B cell (primary cell): ENCODE measurements around the gene ANAPC13. TPM values are rescaled to one million over a fixed set of nuclear protein-coding genes. Genes with fewer than 3 reads are reported as not detected.

Experiments
- ATAC-seq: fragments of 200-7000 bp; cut with Tn5 transposase; one replicate; pipeline ENCODE4 v1.10.0; 2021; ENCODE audit warnings: low read depth, mild to moderate bottlenecking, moderate number of reproducible peaks, moderate library complexity
- CTCF ChIA-PET: fragments of 350-600 bp; sonication (Branson Sonifier 250); formaldehyde crosslinking; loops from one replicate; lab custom pipeline; 2021; ENCODE audit warnings: antibody characterized with exemption, inconsistent platforms; lab: Charles Lee
- POLR2A ChIA-PET: fragments of 350-600 bp; sonication (Branson Sonifier 250); formaldehyde crosslinking; loops from one replicate; lab custom pipeline; 2021; ENCODE audit warnings: antibody characterized with exemption; lab: Charles Lee
- DNase-seq: peaks from one replicate; pipeline ENCODE4 v3.0.0; 2013
- H2AFZ ChIP-seq: 2 replicates; pipeline ENCODE4 v1.6.1; 2012; ENCODE audit warnings: mild to moderate bottlenecking, low read depth, low read length; ENCODE audit not compliant: insufficient read depth, poor library complexity, severe bottlenecking
- H3K27ac ChIP-seq, 2 donors: 1 replicate in 1 of 2; 2 replicates in 1 of 2; pipeline ENCODE4 v1.5.1; 2012 to 2013; ENCODE audit warnings: low read length in 2 of 2, mild to moderate bottlenecking in 2 of 2, moderate library complexity in 1 of 2
- H3K27me3 ChIP-seq, 4 experiments: fragments of 200-600 bp in 1 of 4; sonication (generic) in 1 of 4; replicated peaks in 1 of 4; 1 replicate in 2 of 4; 2 replicates in 2 of 4; pipeline versions ENCODE4 v1.6.1 to v1.7.0; 2013 to 2016; ENCODE audit warnings: low read length in 3 of 4, mild to moderate bottlenecking in 2 of 4, mixed read lengths in 1 of 4, moderate library complexity in 1 of 4; ENCODE audit not compliant: insufficient read depth in 4 of 4, control insufficient read depth in 3 of 4; ENCODE audit errors: control extremely low read depth in 1 of 4
- H3K36me3 ChIP-seq, 2 experiments: replicated peaks in 1 of 2; 1 replicate in 1 of 2; 2 replicates in 1 of 2; pipeline versions ENCODE4 v1.6.1 to v1.7.1; 2013; ENCODE audit warnings: low read length in 1 of 2; ENCODE audit not compliant: insufficient read depth in 2 of 2, control insufficient read depth in 1 of 2; ENCODE audit errors: control extremely low read depth in 1 of 2, extremely low read depth in 1 of 2
- H3K4me1 ChIP-seq, 2 donors: fragments of 200-600 bp in 1 of 2; sonication (generic) in 1 of 2; 1 replicate in 1 of 2; 2 replicates in 1 of 2; pipeline versions ENCODE4 v1.5.1 to v1.6.1; 2013 to 2017; ENCODE audit warnings: low read length in 2 of 2; ENCODE audit not compliant: control insufficient read depth in 2 of 2, insufficient read depth in 2 of 2
- H3K4me2 ChIP-seq: replicated peaks from 2 replicates; pipeline ENCODE3; 2012; ENCODE audit warnings: mild to moderate bottlenecking, low read depth, low read length; ENCODE audit not compliant: poor library complexity, severe bottlenecking
- H3K4me3 ChIP-seq, 5 experiments: fragments of 200-600 bp in 1 of 5; sonication (generic) in 1 of 5; 1 replicate in 3 of 5; 2 replicates in 2 of 5; pipeline versions ENCODE4 v1.5.1 to v1.7.0; 2011 to 2016; ENCODE audit warnings: low read length in 4 of 5, mild to moderate bottlenecking in 4 of 5, low read depth in 2 of 5, control low read depth in 1 of 5, moderate library complexity in 1 of 5; ENCODE audit not compliant: insufficient read depth in 1 of 5; ENCODE audit errors: control extremely low read depth in 1 of 5, extremely low read depth in 1 of 5
- H3K79me2 ChIP-seq: fragments of 200-600 bp; sonication (generic); one replicate; pipeline ENCODE4 v1.6.0; 2016; ENCODE audit warnings: low read length; ENCODE audit not compliant: control insufficient read depth, insufficient read depth
- H3K9ac ChIP-seq: fragments of 200-600 bp; sonication (generic); 2 replicates; pipeline ENCODE4 v1.6.1; 2017; ENCODE audit warnings: mild to moderate bottlenecking, low read length, moderate library complexity
- H3K9me3 ChIP-seq, 3 donors: one replicate each; pipeline versions ENCODE4 v1.6.1 to v1.7.1; 2013; ENCODE audit warnings: low read length in 2 of 3; ENCODE audit not compliant: control insufficient read depth in 2 of 3, insufficient read depth in 1 of 3; ENCODE audit errors: control extremely low read depth in 1 of 3
- H4K20me1 ChIP-seq: 2 replicates; pipeline ENCODE4 v1.6.0; 2012; ENCODE audit warnings: mild to moderate bottlenecking, low read length; ENCODE audit not compliant: insufficient read depth, control insufficient read depth, poor library complexity, severe bottlenecking
- H3K27ac Mint-ChIP-seq: one replicate; pipeline ENCODE4 v1.8.0; 2021; ENCODE audit warnings: mixed read lengths
- H3K27me3 Mint-ChIP-seq: one replicate; pipeline ENCODE4 v1.8.0; 2021; ENCODE audit warnings: mixed read lengths
- H3K4me1 Mint-ChIP-seq: one replicate; pipeline ENCODE4 v1.8.0; 2021; ENCODE audit warnings: mixed read lengths
- H3K4me3 Mint-ChIP-seq: one replicate; pipeline ENCODE4 v1.8.0; 2021; ENCODE audit warnings: mixed read lengths
- H3K9me3 Mint-ChIP-seq: one replicate; pipeline ENCODE4 v1.8.0; 2022; ENCODE audit warnings: mixed read lengths; ENCODE audit not compliant: insufficient read depth
- EZH2 ChIP-seq: IDR thresholded peaks from 2 replicates; pipeline ENCODE4 v1.6.1; 2012; ENCODE audit warnings: borderline replicate concordance, low read depth, mild to moderate bottlenecking, moderate library complexity, low read length; ENCODE audit not compliant: insufficient read depth, poor library complexity, severe bottlenecking
- WGBS: methylation state at CpG from one replicate; pipeline ENCODE4 v1.1.5; 2013; ENCODE audit warnings: missing lambda C conversion rate; ENCODE audit not compliant: insufficient coverage; 5-methylcytosine and 5-hydroxymethylcytosine counted together
- intact Hi-C: fragments of 100-400 bp; cut with micrococcal nuclease; formaldehyde crosslinking; loops from one replicate; pipeline ENCODE4 v1.10.0; 2022
- polyA plus RNA-seq: library from polyadenylated mRNA; depleted of rRNA; stranded (reverse); fragments of >200 nt; gene quantifications from 2 replicates; pipeline ENCODE4 v1.2.3, GENCODE V29; 2012
- total RNA-seq, 2 donors: library from RNA; stranded (reverse); fragments of 120-200 nt in 1 of 2; gene quantifications; 1 replicate in 1 of 2; 2 replicates in 1 of 2; pipeline versions ENCODE4 v1.2.3 to v1.2.4, GENCODE V29; 2013 to 2022
- TF ChIP-seq, protein P1 (sequence below): fragments of 200-600 bp; IDR thresholded peaks from one replicate; pipeline ENCODE4 v1.8.0; 2022; ENCODE audit warnings: antibody characterized with exemption, mild to moderate bottlenecking

ANAPC13 gene
- total and polyA plus RNA-seq, 2 donors (not counting 1 experiment from before 2014, with no cell fraction given): 13.0 to 29.3 TPM

GRCh38 chr3:134516905-134517304, 31.1 kb upstream of the ANAPC13 start:
- CTCF ChIA-PET: no interaction called here
- intact Hi-C loops: no loop called here
- POLR2A ChIA-PET: no interaction called here

GRCh38 chr3:134511500-134511899, 25.7 kb upstream of the ANAPC13 start:
- POLR2A ChIA-PET: no interaction called here
- Histone ChIP-seq H4K20me1 (no peaks in the 10 kb centered on the region), H3K4me3 (no peak overlapping the region), H2AFZ (no peak overlapping the region), H3K27me3 (no peaks in the 10 kb centered on the region), H3K27ac (peak overlapping the region in 1 of 2 donors; percentile 31), H3K36me3 (peaks cover 3 to 33% of the 10 kb centered on the region in 2 experiments), H3K79me2 (peaks cover 5% of the 10 kb centered on the region), H3K4me2 (no peak overlapping the region), H3K9me3 (peaks cover 1 to 11% (median 7%) of the 10 kb centered on the region in 3 donors), H3K4me1 (no peaks in the 10 kb centered on the region), H3K9ac (no peak overlapping the region)
- CTCF ChIA-PET: no interaction called here
- TF ChIP-seq, protein P1, sequence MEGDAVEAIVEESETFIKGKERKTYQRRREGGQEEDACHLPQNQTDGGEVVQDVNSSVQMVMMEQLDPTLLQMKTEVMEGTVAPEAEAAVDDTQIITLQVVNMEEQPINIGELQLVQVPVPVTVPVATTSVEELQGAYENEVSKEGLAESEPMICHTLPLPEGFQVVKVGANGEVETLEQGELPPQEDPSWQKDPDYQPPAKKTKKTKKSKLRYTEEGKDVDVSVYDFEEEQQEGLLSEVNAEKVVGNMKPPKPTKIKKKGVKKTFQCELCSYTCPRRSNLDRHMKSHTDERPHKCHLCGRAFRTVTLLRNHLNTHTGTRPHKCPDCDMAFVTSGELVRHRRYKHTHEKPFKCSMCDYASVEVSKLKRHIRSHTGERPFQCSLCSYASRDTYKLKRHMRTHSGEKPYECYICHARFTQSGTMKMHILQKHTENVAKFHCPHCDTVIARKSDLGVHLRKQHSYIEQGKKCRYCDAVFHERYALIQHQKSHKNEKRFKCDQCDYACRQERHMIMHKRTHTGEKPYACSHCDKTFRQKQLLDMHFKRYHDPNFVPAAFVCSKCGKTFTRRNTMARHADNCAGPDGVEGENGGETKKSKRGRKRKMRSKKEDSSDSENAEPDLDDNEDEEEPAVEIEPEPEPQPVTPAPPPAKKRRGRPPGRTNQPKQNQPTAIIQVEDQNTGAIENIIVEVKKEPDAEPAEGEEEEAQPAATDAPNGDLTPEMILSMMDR: no peak
- no peak for TF ChIP-seq EZH2
- Mint-ChIP-seq H3K27me3 (no peaks in the 10 kb centered on the region), H3K27ac (peak overlapping the region; percentile 71), H3K9me3 (peaks cover 6% of the 10 kb centered on the region), H3K4me1 (peaks cover 11% of the 10 kb centered on the region), H3K4me3 (no peak overlapping the region)
- WGBS: 8% methylated on average over 2 of the region's 2 CpGs
- intact Hi-C loops: no loop called here
- ATAC-seq (no peak), DNase-seq (peak; percentile 7)

More at GRCh38 chr3:134516905-134517304, 31.1 kb upstream of the ANAPC13 start:
- no peaks in the 10 kb centered on the region for H3K27me3 Mint-ChIP-seq
- Histone ChIP-seq H3K4me1 (no peaks in the 10 kb centered on the region), H3K79me2 (peaks cover 7% of the 10 kb centered on the region), H3K36me3 (peaks cover 6 to 10% of the 10 kb centered on the region in 2 experiments), H3K9me3 (peaks cover 5 to 8% (median 6%) of the 10 kb centered on the region in 3 donors), H2AFZ (no peak overlapping the region), H3K27ac (no peak overlapping the region), H4K20me1 (no peaks in the 10 kb centered on the region), H3K4me3 (no peak overlapping the region), H3K4me2 (no peak overlapping the region), H3K27me3 (no peaks in the 10 kb centered on the region), H3K9ac (no peak overlapping the region)
- ATAC-seq (no peak), DNase-seq (no peak)
- H3K4me3 Mint-ChIP-seq: no peak overlapping the region
- 93% methylated on average over 2 of the region's 3 CpGs for WGBS
- TF ChIP-seq, protein P1: no peak
- TF ChIP-seq EZH2: no peak
- H3K27ac Mint-ChIP-seq: no peak overlapping the region
- H3K9me3 Mint-ChIP-seq: peaks cover 3% of the 10 kb centered on the region
- peaks cover 2% of the 10 kb centered on the region for H3K4me1 Mint-ChIP-seq
